GM19025 (cell line): ENCODE data around the gene WDR82.

ENCODE experiments used
- ATAC-seq: cut with Tn5 transposase; IDR thresholded peaks from one replicate; pipeline ENCODE4 v1.9.1; 2021; ENCODE audit warnings: mild to moderate bottlenecking, low read depth, moderate library complexity; ENCODE audit not compliant: unreplicated experiment

WDR82 gene

GRCh38 chr3:52278510-52279069, at the start of gene WDR82:
Gene WDR82, minus strand, starts transcription at chr3:52278649. Its CDS starts 288 bp downstream, at chr3:52278361.
- ATAC-seq, result peak; percentile 90

GRCh38 chr3:52327486-52328290, 49.2 kb upstream of the WDR82 start:
- ATAC-seq, result no peak

GRCh38 chr3:52326976-52327375, 48.5 kb upstream of the WDR82 start:
- no peak for ATAC-seq

GRCh38 chr3:52325686-52326085, 47.2 kb upstream of the WDR82 start:
- no peak for ATAC-seq

GRCh38 chr3:52324676-52325075, 46.2 kb upstream of the WDR82 start:
- ATAC-seq, result no peak

- ATAC-seq, result no peak
These were observed 45.3 kb upstream of the WDR82 start for GRCh38 chr3:52323526-52324295.

GRCh38 chr3:52322466-52322865, 44.0 kb upstream of the WDR82 start:
- ATAC-seq, result no peak

- ATAC-seq, result no peak
These were observed 43.0 kb upstream of the WDR82 start for GRCh38 chr3:52321481-52321880.

GRCh38 chr3:52319921-52320595, 41.6 kb upstream of the WDR82 start:
- ATAC-seq, result no peak

- ATAC-seq, result no peak
These were observed 39.9 kb upstream of the WDR82 start for GRCh38 chr3:52318186-52318816.

GRCh38 chr3:52317208-52318000, 39.0 kb upstream of the WDR82 start:
- ATAC-seq, result no peak

- no peak for ATAC-seq
These were observed 37.7 kb upstream of the WDR82 start, which contains the start of gene DNAH1 for GRCh38 chr3:52315977-52316764. Gene DNAH1, plus strand, starts transcription at chr3:52316319. Its CDS starts 6,124 bp downstream, at chr3:52322443.

- no peak for ATAC-seq
These were observed 36.6 kb upstream of the WDR82 start for GRCh38 chr3:52315006-52315405.

GRCh38 chr3:52314489-52314888, 36.0 kb upstream of the WDR82 start:
- ATAC-seq, result no peak

GRCh38 chr3:52313774-52314188, 35.3 kb upstream of the WDR82 start:
- peak; percentile 81 for ATAC-seq

GRCh38 chr3:52313188-52313773, 34.8 kb upstream of the WDR82 start:
- peak; percentile 5 for ATAC-seq

- no peak for ATAC-seq
These were observed 33.2 kb upstream of the WDR82 start for GRCh38 chr3:52311576-52312119.
